Stimulated activated CD4-positive, alpha-beta T cell treated with anti-CD3 and anti-CD28 coated beads, Interleukin-4, amount 100 ng/mL, for 4 hours (primary cell): ENCODE measurements around the gene EMILIN3.

Experiments
- DNase-seq, 2 experiments: peaks; one replicate each; pipeline ENCODE4 v3.0.0-alpha.2; 2020

Gene EMILIN3

DNA sequence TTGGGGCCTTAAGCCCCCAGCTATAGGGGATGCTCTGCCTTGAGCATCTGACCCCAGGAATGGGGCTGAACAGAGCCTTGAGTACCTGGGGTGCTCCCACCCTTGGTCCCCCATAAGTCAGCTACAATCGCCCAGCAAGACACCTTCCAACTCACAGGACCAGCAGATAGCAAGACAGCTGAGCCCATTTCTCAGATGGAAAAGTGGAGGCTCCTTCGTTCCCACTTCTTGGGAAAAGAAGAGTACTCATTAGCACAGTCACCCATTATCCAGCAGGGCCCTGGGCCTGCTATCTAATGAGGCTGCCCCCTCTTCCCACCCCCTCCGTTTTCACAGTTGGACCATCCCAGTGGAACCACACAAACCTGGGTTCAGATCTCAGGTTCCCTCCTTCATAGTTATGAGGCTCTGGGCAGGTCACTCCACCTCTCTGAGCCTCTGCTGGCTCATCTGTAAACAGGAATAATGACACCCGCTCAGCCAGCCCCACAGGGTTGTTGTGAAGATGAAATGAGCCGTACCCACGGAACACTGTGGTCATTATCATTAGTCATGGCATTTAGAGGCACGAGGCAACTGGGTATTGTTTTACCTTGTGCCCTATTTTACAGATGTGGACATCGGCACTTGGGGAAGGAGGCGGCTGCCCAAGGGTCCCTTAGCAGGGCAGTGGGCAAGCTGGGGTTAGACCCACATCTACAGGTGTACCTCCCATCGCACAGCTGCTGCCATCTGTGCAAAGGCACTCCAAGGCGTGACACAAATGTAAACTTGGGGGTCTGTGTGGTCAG, 21.5 kb downstream of the EMILIN3 start:
- no peak for DNase-seq

DNA sequence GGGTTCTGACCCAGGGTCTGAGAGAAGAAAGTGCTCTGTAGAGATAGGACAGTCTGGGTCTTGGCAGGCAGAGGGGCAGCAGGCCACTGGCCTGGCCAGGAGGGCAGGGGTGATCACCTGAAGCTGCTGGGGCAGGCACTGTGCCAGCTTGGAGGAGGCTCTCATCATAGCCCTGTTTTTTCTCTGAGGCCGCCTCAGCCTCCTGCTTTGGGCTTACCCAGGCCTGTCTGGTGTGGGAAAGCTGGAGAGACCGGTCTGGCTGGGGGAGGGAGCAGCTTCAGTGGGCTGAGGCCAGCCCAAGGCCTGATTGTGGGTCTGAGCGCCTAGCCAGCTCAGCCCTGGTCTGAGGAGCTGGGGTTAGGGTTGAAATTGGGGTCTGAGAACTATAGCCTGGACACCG, 22.1 kb downstream of the EMILIN3 start:
- DNase-seq = no peak

GRCh38 chr20:41342474-41343464, 23.8 kb downstream of the EMILIN3 start:
- DNase-seq = no peak

DNA sequence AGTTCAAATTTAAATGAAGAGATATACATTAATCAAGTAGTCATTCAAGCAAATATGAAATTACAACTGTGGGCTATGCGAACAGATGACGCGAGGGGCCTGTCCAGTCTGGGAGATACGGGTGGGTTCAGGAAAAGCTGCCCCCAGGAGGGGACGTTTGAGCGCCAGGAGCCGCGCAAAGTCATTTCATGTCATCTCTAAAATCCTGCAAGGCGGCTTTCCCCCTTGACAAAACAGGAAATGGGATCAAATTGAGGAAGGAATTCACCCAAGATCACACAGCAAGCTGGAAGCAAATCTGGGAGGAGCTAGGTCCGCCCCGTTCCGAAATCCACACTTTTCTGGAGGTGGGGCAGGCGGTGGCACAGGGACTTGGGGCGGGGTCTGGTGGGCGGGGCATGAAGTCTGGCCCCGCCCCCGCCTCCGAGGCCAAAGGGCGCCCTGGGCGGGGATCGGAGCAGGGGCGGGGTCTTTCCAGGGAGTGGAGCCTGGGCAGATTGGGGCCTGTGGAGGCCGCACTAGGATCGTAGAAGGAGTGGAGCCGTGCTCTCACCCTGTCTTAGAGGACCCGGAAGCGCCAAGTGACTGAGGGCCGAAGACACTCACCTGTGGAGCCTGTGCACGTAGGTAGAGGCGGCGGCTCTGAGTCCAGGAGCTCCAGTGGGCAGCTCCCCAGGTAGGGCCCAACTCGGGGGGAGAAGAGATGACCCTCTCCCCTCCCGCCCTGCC, 26.1 kb downstream of the EMILIN3 start, which contains the start of gene LPIN3:
LPIN3 (plus strand) TSS at position 495 of the 729 bp plus-strand sequence. CDS start 4,983 bp downstream, outside the sequence.
- peak; percentile 40 to 53 for DNase-seq

DNA sequence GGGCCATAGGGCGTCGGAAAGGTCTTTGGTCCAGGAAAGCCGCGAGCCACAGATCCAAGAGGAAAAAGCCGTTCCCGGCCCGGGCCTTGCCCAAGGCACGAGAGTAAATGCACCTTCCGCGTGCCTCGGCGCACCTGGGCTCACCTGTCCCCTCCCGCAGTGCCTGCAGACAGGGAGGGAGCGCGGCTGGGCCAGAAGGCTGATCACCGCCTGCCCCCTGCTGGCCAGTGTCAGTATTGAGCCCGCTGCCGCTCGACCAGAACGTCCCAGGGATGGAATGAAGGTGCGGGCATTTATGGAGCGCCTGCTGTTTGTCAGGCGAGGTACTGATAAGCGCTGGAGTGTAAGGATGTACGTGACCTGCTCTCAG, 26.7 kb downstream of the EMILIN3 start:
- DNase-seq = peak; percentile 75 to 84

GRCh38 chr20:41336711-41337492, 29.7 kb downstream of the EMILIN3 start:
- no peak for DNase-seq

DNA sequence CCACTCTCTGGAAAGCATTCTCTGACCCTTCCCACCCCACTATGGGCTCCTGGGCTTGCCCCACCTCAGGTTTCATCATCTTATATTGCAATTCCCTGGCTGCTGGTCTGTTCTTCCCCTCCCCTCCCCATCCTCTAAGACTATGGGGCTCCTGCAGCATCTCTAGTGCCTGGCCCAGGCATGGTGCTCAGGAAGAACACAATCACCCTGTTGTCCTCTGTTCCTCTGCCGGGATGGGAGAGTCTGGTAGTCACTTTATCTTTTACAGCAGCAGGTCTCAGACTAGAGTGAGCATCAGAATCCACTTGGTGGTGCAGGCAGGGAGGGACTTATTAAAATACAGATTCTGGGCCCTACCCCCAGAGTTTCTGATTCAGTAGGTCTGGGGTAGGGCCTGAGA, 31.0 kb downstream of the EMILIN3 start:
- no peak for DNase-seq

GRCh38 chr20:41334443-41335421, 31.9 kb downstream of the EMILIN3 start:
- DNase-seq = no peak

DNA sequence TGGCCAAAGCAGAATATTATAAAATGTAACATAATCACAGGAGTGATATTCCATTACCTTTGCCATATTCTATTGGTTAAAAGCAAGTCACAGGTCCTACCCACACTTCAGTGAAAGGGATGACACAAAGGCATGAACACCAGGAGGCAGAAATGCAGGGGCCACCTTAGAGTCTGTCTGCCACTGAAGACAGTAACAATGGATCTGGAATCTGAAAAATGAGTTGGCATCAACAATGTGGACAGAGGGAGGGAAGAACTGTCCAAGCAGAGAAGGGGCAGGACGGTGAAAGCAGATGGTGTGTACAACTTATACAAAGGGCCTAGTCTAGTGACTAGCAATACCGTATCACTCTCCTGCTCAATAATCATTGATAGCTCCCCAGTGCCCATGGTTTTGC, 32.6 kb downstream of the EMILIN3 start:
- DNase-seq = no peak

- DNase-seq = no peak
These were observed 34.9 kb downstream of the EMILIN3 start for GRCh38 chr20:41331731-41332130.

DNA sequence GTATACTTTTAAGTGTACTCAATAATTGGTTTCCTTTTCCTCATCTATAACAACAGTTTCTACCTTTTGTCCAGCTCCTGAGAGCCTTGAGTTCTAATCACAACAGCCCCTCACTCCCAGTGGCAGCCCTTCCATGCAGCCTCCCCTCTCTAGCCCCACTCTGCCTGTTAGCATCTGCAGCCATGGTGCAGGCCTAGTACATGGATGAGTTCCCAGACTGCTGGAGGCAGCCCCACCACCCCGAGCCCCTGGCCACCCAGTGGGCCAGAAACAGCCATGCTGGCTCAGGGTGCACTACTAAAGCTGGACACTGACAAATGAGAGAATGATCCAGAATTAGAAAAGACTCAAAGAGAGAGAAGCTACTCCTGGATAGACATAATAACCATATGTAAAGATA, 35.7 kb downstream of the EMILIN3 start:
- DNase-seq = no peak

DNA sequence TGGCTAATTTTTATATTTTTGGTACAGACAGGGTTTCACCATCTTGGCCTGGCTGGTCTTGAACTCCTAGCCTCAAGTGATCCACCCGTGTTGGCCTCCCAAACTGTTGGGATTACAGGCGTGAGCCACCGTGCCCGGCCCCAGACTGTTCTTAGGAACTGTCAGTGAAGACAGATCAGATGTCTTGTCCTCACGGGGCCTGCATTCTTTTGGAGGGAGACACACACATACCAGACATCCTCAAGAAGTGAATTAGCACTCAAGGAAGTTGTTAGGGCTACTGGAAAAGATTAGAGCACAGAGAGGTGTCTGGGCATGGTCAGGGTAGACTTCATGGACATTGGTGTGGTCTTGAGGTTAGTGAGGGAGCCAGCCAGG, 36.3 kb downstream of the EMILIN3 start:
- no peak for DNase-seq

DNA sequence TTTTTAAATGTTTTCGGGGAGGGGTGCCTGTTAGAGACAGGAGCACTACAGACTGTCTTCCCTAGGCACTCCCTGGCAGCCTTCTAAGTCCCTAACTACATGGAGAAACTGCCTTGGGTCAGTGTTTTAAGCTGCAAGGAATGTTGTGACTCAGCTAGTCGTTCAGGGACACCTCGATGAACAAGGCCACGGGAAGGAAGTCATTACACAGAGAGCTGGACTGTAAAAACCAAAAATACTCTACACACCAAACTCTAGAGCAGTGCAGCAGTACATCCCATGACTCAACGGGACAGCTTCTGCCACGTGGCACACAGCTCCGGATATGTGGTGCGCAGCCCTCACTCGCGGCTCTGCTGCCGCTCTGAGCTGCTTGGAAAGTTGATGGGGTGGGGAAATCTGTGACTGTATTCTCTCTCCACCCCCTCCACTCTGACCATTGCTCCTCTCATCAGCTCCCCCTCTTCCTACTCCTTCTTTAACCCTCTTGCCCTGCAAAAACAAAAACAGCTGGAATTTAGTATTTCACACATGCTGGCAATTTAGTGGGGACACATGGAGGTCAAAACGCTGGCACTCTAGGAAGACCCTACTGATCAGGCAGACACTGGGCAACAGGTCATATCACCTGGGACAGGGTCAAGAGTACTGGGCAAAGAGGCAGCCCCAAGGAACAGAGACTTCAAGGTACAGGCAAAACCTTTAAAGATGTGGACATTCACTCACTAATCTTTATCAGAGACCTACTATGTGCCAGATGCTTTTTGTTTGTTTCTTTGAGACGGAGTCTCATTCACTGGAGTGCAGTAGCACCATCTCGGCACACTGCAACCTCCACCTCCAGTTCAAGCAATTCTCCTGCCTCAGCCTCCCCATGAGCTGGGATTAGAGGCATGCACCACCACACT, 36.9 kb downstream of the EMILIN3 start:
- peak; percentile 54 to 77 for DNase-seq

DNA sequence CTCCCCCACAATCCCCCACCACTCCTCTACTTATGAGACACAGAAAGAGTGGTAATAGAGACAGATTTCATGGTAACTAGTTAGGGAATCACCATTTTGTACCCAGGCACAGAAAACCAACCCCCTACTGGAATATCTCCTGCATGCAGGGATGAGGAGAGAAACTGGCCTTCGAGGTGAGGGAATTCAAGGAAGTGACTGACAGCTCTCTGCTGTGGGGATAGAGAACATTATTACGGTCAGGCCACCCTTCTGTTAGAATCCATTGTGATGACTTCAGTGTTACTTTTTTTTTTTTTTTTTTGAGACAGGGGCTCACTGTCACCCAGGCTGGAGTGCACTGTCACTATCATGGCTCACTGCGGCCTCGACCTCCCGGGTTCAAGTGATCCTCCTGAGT, 39.4 kb downstream of the EMILIN3 start:
- no peak for DNase-seq

- no peak for DNase-seq
These were observed 45.6 kb downstream of the EMILIN3 start for GRCh38 chr20:41320976-41321375.

DNA sequence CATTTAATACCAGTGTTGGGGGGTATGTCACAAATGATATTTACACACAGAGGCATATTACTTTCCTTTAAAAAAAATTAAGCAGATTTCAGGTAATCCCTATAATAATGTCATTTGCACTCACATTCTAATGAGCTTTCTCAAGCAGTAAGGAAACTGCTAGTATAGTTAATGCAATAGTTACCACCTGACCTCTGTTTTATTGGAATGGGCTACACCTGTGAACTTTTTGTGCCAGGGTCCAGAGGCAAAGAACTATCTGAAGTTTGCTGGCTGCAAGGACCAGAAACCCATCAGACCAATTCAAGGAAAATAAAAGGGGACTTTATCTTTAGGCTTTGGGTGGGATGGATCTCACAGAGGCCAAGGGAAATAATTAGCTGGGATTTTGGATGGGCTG, 46.2 kb downstream of the EMILIN3 start:
- DNase-seq = no peak

GRCh38 chr20:41318271-41318649, 48.4 kb downstream of the EMILIN3 start:
- DNase-seq = no peak

DNA sequence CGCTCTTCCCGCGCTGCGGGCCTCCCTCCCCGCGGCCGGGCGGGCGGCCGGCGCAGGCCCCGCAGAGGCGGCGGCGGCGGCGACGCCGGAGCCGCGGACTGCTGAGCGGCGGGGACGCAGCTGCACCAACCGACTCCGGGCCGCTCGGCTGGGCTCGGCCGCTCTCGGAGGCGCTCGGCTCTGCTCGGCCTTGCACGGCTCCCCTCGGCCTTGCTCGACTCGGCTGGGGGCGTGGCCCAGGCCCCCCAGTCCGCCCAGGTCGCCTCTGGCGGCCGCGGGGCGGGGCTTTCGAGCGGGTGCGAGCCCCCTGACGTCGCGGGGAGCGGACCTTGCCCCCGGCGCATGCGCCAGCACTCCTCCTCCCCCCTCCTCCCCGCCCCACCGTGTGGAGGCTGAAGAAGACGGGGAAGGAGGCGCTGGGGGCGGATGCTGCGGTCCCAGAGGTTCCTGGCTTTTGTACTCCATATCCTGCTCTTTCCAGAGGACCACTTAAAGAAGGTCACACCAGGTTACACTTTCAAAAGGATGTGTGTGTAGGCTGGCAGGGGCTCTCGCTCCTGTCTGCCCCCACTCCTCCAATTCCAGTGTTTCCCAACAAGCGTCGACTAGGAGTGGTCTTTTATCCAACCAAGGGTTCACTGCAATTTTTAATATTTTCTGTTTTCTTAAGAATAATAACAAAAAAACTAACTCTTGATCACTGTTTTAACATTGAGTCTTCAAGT, 48.9 kb downstream of the EMILIN3 start, which contains the start of gene ZHX3:
ZHX3 (minus strand) TSS at position 186 of the 725 bp plus-strand sequence. CDS start 112,815 bp downstream, outside the sequence.
- peak; percentile 95 to 97 for DNase-seq
